Stimulated activated CD4-positive, alpha-beta T cell treated with anti-CD3 and anti-CD28 coated beads, Interleukin-12 subunit alpha, Interleukin-12 subunit beta, amount 100 ng/mL, for 4 hours (primary cell): ENCODE measurements around the gene EHMT1.
"Not testable (repeated sequence)": the region's sequence is repeated elsewhere in the genome, so short reads cannot be mapped to it uniquely, and the experiment has no call there.

Experiments
- DNase-seq: peaks from one replicate; pipeline ENCODE4 v3.0.0-alpha.2; 2020

EHMT1 gene

DNA sequence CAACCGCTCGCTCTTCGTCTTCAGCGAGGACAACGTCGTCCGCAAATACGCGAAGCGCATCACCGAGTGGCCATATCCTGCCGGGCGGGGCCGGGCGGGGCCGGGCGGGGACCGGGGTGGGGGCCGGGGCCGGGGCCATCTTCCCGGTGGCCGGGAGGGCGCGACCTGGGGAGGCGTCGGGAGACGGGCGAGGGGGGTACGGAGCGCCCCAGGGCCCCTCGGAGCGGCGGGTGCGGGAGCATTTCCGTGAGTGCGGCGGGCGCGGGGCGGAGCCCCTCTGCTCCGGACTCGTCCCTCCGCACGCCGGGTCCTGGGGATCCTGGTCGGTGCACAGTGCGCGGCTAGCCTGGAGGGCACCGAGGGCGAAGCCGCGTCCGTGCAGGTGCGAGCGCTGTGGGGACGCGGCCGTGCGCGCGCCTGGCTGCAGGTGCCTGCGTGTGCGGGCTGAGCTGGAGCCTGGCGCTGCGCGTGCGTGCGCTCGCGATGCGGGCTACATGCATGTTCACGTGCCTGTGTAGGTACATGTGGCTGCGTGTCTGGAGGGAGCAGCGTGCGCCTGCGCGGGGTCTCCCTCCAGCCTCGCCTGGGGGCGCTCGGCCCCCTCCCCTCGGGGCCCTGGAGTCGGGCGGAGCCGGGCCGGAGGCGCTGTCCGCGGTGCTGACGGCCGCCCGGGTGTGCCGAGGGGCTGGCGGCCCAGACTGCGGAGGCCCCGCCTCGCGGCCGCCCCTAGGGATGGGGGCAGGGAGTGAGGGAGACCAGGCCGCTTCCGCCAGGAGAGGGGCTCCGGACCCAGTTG is 259.5 kb downstream of the EHMT1 start:
- DNase-seq = peak; percentile 22

DNA sequence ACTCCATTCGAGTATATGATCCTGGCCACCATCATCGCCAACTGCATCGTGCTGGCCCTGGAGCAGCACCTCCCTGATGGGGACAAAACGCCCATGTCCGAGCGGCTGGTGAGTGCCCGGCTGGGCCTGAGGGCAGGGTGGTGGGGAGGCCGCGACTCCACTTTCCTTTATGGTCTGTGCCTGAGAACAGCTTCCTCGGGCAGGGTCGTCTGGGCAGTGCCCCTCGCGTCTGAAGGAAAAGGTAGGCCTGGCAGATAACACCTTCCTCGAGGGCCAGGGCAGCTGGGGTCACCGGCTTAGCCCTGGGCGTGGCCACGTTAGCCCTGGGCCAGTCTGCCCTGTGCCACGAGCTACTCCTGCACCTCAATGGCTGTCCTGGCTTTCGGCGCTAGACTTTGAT is 260.2 kb downstream of the EHMT1 start:
- no peak for DNase-seq

DNA sequence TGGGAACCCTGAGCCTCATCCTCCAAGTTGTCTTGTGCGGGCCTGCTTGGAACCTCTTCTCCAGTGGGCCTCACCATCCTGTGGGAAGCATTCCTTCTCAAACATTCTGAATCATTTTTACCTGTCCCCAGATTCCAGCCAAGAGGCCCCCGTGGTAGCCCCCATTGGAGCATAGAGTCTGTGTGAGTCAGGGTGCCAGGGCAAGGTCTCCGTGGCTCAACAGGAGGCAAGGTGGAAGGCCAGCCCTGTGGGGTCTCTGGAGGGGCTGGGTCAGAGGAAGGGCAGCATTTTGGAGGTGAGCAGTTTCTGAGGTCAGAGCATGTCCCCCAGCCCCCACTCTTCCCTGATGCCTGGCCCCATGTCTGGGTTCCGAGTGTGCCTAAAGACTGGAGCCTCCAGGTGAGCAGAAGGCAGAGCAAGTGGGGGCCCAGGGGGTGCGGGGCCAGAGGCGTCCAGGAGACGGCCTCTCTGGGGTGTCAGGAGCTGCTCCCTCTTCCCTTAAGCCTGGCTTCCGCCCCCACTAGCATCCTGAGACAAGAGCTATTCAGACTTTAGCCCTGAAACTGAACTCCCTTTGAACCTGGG is 260.9 kb downstream of the EHMT1 start:
- DNase-seq = no peak

DNA sequence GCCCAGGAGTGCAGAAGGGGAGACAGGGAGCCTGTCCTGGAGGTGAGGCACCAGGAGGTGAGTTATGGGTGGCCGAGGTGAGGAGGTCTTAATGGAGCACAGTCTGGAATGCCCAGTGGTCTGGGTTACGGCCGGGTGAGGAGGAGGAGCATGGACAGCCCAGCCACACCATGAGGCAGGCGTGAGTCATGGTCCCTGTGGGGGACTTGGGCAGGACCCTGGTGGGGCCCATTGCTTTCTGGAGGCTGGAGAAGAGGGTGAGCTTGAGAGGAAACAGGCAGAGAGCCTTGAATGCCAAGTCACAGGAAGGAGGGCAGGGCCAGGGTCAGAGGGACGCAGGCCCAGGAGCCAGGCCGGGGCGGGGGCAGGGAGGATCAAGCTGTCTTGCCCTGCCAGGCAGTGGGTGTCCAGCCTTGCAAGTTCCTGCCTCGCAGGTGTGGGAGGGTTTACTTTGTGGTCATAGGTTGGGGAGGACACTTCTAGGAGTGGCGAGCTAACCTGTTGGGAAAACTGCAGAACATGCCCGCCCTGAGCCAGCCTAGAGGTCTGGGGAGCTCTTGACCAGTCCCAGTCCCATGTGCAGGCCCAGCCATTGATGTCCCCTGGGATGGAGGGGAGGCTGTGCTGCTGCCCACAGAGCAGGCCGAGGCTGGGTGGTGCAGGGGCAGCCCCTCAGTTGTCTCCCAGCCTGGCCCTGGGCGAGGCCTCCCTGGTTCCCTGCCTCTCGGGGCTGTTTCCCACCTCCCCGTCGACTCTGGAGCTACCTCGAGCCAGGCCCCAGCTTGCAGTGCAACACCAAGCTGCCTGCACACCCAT is 261.6 kb downstream of the EHMT1 start:
- no peak for DNase-seq

DNA sequence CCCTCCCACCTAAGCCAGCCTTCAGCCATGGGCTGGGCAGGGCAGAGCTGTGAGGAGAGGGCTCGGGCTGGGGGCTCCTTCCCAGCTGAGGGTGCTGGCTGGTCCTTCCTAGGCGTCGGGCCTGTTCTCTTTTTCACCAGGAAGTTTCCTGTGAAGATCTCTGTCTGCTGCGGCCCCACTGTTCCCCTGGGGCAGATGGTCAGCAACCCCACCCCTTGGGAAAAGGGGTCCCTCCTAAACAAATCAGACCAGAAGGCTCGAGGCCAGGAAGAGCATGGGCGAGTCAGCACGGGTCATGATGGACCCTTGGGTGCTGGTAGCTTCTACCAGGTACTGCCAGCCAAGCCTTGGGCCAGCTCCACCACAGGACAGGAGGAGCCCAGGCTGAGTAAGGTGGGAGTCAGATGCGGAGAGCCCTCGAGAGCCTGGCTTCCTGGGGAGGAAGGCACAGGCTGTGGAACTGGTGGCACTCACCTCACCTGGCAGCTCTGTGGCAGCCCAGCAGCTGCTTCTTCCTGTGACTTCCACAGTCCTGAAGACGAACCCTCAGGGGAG is 262.2 kb downstream of the EHMT1 start:
- no peak for DNase-seq

DNA sequence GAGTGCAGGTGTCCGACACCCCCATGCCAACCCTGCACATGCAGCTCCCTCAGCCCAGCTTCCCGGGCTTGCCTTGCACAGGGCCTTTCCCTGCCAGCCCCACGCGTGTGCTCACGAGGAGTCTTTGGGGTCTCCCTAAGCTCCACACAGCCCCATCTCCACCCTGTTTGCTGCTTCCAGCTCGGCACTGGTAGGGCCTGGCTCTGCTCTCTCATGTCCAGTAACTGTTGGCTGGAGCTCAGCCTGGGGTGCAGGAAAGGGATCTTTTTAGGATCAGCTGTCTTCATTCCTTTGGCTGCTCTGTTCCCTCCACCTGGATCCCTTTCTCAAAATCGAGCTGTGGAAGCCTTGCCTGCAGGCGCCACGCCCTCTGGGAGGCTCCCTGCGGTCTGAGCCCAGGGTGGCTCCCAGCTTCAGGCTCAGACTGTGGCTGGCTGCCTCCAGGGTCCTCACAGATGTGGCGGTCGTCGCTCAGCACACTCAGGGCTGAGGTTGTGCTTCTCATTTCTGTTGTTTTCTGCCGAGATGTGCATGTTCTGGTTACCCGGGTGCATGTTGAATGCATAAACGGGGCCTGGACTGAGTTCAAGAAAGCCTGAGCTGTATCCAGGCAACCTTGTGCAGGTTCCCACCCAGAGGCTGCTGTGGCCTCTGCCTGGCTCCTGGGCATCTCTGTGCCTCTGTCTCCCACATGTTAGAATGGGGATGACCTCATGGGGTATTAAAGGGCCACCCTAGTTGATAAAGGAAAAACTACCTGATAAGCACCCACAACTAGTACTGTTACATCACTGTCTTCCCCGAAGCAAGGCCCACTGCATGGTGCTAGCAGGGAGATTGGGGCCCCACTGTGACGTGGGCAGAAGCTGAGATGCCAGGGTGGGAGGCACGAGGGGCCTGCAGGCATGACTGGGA is 263.0 kb downstream of the EHMT1 start:
- DNase-seq = no peak

DNA sequence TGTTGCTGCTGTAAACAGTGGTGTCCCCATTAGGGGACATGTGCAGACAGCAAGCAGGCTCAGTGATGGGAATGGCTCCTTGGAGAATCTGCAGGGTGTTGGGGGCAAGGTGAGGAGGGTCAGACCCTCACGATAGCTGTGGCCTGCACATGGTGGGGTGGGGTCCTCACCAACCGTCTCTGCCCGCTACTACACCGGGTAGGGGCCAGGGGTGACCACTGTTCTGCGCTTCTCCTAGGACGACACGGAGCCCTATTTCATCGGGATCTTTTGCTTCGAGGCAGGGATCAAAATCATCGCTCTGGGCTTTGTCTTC is 263.7 kb downstream of the EHMT1 start:
- no peak for DNase-seq

DNA sequence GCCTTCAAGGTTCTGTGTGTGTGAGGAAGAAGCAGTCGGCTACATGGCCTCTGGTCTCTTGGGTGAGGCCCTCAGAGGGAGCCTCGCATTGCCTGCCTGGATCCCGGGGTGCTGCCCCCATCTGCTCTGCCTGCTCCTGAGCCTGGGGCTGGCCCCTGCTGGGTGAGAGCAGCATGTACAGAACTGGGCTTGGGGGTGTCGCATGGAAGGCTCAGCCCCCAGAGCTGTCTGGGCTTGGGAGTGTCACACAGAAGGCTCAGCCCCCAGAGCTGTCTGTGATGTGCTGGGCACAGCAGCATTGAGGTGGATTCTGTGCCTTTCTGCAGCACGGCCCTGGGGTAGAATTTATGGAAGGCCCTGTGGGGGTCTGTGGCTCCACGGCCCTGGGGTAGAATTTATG is 265.2 kb downstream of the EHMT1 start:
- not testable (repeated sequence) for DNase-seq

DNA sequence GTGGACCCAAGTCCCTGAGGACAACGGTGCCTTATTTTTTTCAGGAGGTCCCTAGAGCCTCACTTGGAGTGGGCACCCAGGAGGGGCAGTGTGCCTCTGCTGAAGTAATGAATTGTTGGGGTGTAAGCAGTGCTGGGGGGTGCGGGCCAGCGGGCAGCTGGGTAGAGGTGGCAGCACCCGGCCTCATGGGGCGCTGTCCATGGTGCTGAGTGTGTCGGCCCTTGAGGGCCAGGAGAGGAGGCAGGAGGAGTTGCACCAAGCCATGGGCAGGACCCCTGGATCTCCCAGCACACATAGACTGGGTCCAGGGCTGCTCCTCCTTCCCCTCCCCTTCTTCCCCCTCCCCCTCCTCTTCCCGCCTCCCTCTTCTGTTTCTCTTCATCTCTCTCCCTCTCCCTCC is 265.7 kb downstream of the EHMT1 start:
- not testable (repeated sequence) for DNase-seq

DNA sequence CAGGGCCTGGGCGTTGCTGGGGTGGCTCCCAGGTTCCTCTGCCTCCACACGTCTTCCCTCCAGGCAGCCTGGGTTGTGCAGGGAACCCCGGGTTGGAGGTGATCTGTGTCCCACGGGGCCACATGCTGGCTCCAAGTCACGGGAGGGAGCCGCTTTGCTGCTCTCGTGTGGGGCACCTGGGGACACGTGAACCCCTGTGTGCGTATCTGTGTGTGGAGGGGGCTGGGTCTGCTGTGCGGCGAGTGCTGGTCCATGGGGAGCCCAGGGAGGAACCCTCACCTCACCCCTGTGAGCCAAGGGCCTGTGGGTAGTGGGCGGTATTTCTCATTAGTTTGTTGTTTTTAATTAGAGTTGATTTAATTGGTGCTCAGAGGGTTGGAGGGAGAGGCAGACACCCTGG is 266.3 kb downstream of the EHMT1 start:
- not testable (repeated sequence) for DNase-seq
